Transverse colon (tissue), 3 donors: ENCODE measurements around the gene ZC3H18.

Experiments used
- CTCF ChIP-seq, 5 experiments: fragments of 200-600 bp in 3 of 5; fragments of 450-650 bp in 2 of 5; sonication (generic) in 3 of 5; IDR thresholded peaks; 1 replicate in 2 of 5; 2 replicates in 3 of 5; pipeline ENCODE4 v1.5.1; 2016 to 2017; ENCODE audit warnings: antibody characterized with exemption in 5 of 5, inconsistent platforms in 3 of 5, mild to moderate bottlenecking in 2 of 5, moderate library complexity in 1 of 5
- EP300 ChIP-seq: sonication (generic); formaldehyde crosslinking; IDR thresholded peaks from one replicate; pipeline ENCODE4 v1.6.1; 2017; ENCODE audit warnings: antibody characterized with exemption, low read depth
- POLR2A ChIP-seq: fragments of 450-650 bp; IDR thresholded peaks from one replicate; pipeline ENCODE4 v1.6.1; 2016; ENCODE audit warnings: antibody characterized with exemption, mild to moderate bottlenecking, moderate library complexity

- TF ChIP-seq CTCF (IDR thresholded peaks at IDR 0.05) (no peak), POLR2A (no peak), EP300 (no peak)
These were observed 4.0 kb upstream of the ZC3H18 start for GRCh38 chr16:88566158-88566557.
